A673 (cell line): ENCODE measurements around the gene FOXO4.

ENCODE experiments used
- EZH2 ChIP-seq: fragments of 200-600 bp; sonication (generic); IDR thresholded peaks from 2 replicates; pipeline ENCODE4 v1.6.1; 2017; ENCODE audit warnings: borderline replicate concordance, low read depth, mild to moderate bottlenecking, mixed read lengths, antibody characterized with exemption, low read length; ENCODE audit not compliant: poor library complexity, severe bottlenecking
- TF ChIP-seq, protein P1 (sequence below): fragments of 300-800, 200-600 bp; sonication (generic); conservative IDR thresholded peaks from 2 replicates; pipeline ENCODE4 v1.5.1; 2017; ENCODE audit warnings: low read depth, mild to moderate bottlenecking, antibody characterized with exemption, low read length, moderate library complexity, mixed read lengths

DNA sequence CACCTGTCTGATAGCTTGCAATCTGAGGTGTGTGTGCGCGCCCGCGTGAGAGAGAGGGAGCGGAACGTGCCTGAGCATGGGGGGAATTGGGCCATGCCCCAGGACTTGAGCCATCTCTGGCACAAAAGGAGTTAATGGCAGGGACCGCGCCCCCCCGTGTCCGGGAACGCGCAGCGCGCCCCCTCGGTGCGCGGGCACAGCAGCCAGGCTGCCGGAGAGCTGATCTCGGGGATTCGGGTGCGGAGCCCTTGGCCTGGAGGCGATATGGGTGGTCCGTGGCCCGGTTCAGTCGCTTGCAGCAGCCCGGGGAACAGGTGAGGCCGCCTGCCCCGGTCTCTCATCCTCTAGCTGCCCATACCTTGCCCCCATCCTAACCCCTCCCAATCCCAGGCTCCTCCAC lies 49.0 kb downstream of the FOXO4 start, which contains the start of gene NLGN3:
- TF ChIP-seq, protein P1, sequence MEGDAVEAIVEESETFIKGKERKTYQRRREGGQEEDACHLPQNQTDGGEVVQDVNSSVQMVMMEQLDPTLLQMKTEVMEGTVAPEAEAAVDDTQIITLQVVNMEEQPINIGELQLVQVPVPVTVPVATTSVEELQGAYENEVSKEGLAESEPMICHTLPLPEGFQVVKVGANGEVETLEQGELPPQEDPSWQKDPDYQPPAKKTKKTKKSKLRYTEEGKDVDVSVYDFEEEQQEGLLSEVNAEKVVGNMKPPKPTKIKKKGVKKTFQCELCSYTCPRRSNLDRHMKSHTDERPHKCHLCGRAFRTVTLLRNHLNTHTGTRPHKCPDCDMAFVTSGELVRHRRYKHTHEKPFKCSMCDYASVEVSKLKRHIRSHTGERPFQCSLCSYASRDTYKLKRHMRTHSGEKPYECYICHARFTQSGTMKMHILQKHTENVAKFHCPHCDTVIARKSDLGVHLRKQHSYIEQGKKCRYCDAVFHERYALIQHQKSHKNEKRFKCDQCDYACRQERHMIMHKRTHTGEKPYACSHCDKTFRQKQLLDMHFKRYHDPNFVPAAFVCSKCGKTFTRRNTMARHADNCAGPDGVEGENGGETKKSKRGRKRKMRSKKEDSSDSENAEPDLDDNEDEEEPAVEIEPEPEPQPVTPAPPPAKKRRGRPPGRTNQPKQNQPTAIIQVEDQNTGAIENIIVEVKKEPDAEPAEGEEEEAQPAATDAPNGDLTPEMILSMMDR, result no peak
- TF ChIP-seq EZH2, result no peak
